B cell (primary cell): ENCODE results near the gene VARS1.

Source experiments
- EZH2 ChIP-seq: IDR thresholded peaks from 2 replicates; pipeline ENCODE4 v1.6.1; 2012; ENCODE audit warnings: borderline replicate concordance, low read depth, mild to moderate bottlenecking, moderate library complexity, low read length; ENCODE audit not compliant: insufficient read depth, poor library complexity, severe bottlenecking
- TF ChIP-seq, protein P1 (sequence below): fragments of 200-600 bp; IDR thresholded peaks from one replicate; pipeline ENCODE4 v1.8.0; 2022; ENCODE audit warnings: antibody characterized with exemption, mild to moderate bottlenecking

DNA sequence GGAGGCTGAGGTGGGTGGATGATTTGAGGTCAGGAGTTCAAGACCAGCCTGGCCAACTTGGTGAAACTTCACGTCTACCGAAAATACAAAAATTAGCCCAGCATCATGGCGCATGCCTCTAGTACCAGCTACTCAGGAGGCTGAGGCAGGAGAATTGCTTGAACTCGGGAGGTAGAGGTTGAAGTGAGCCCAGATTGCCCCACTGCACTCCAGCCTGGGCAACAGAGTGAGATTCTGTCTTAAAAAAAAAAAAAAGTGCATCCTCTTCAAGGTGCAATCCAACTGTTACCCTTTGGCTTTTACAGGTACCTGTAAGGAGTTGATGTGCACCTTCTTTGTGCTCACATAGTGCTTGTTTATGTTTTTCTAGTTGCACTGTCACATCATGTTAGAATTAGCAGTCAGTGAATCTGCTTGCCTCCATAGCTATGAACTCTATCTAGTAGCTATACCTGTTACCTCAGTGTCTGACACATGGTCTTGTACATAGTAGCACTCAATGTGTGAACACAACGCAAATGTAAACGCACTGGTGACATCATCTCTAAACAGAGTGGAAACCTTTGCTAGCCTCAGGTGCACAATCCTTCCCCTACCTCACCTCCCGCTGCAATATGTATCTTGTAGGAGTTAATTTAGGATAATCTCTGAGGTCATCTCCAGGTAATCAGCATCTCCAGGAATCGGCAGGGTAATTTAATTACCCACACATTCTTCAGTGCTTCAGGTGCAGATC is 46.1 kb downstream of the VARS1 start:
- TF ChIP-seq, protein P1, sequence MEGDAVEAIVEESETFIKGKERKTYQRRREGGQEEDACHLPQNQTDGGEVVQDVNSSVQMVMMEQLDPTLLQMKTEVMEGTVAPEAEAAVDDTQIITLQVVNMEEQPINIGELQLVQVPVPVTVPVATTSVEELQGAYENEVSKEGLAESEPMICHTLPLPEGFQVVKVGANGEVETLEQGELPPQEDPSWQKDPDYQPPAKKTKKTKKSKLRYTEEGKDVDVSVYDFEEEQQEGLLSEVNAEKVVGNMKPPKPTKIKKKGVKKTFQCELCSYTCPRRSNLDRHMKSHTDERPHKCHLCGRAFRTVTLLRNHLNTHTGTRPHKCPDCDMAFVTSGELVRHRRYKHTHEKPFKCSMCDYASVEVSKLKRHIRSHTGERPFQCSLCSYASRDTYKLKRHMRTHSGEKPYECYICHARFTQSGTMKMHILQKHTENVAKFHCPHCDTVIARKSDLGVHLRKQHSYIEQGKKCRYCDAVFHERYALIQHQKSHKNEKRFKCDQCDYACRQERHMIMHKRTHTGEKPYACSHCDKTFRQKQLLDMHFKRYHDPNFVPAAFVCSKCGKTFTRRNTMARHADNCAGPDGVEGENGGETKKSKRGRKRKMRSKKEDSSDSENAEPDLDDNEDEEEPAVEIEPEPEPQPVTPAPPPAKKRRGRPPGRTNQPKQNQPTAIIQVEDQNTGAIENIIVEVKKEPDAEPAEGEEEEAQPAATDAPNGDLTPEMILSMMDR = no peak
- TF ChIP-seq EZH2 = no peak
